IPS DF 4.7 (cell line): ENCODE data around the gene ZNF652.
"Not testable (repeated sequence)": the region's sequence is repeated elsewhere in the genome, so short reads cannot be mapped to it uniquely, and the experiment has no call there.

Experiments
- DNase-seq: peaks from one replicate; pipeline ENCODE4 v3.0.0-alpha.2; 2013; ENCODE audit warnings: low spot score; ENCODE audit errors: extremely low read depth

ZNF652 gene

DNA sequence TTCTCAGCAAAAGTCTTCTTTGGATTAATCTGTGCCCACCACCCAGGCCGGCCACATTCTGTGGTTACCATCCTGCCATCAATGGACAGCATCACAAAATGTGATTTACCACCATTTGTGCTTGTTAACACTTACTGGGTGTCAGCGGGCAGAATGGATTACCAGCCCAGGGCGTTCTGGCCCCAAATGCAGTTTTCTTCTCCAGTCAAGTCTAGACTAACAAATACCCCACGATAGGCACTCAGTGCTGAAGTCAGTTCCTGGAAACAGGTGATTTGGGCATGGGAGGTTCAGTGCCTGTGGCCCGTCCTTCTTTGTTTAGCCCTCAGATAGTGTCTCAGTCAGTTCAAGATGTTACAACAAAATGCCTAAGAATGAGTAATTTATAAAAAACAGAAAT, 92.7 kb downstream of the ZNF652 start:
- no peak for DNase-seq

DNA sequence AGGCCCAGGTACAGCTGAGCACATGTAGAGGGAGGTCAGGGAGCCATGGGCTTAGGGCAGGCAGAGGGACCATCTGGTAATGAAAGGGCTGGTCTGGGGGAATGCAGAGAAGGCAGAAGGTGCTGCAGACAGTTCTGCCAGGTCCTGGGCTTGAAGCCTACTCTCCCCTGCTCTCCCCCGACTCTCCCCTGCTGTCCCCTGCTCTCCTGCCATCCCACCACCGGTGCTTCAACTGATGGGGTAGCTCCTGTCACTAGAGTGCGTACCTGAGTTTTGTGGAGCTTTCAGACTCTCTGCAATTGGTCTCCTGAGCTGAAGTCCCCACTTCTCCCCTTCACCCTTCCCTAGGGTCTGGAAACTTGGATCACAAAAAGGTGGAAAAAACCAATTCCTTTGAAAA, 94.1 kb downstream of the ZNF652 start:
- DNase-seq = no peak

DNA sequence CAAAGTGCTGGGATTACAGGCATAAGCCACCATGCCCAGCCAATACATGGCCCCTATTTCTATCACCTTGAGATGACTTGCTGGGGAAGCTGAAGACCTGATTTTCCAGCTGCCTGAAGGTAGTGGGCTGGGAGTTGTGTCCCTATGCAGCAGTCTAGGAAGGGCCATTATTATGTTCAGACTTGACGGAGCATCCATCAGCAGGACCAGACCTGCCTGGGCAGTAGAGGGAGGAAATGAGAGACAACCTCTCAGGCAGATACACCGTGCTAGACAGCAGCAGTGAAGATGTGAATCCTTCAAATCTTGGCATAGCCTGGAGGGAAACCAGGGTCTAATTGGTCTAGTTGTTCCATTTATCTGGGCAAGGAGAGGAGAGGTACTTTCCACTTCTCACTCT, 95.8 kb downstream of the ZNF652 start:
- no peak for DNase-seq

DNA sequence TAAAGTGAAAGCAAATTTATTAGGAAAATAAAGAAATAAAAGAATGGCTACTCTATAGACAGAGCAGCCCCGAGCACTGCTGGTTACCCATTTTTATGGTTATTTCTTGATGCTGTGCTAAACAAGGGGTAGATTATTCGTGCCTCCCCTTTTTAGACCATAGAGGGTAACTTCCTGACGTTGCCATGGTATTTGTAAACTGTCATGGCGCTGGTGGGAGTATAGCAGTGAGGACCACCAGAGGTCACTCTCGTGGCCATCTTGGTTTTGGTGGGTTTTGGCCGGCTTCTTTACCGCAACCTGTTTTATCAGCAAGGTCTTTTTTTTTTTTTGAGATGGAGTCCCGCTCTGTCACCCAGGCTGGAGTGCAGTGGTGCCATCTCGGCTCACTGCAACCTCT, 100.5 kb downstream of the ZNF652 start:
- DNase-seq = not testable (repeated sequence)

DNA sequence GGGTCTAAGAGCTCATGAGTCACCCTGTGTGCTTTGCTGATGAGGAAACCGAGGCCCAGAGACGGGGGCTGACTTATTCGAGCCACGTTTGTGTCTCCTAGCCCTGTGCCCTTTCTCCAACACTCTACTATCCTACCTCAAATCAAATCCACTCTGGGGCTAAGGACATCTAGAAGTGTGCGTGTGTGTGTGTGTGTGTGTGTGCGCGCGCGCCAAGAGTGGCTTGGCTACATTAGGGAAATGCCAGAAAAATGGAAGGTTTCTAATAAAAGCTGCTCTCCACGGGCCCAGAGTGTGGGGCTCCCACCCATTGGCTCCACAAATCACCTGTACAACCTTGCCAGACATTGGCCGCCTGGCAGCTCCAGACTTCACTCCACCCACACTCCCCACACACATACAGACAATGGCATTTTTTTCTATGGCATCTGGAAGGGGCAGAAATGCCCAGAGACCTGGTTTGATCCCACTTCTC, 101.2 kb downstream of the ZNF652 start:
- DNase-seq = no peak

DNA sequence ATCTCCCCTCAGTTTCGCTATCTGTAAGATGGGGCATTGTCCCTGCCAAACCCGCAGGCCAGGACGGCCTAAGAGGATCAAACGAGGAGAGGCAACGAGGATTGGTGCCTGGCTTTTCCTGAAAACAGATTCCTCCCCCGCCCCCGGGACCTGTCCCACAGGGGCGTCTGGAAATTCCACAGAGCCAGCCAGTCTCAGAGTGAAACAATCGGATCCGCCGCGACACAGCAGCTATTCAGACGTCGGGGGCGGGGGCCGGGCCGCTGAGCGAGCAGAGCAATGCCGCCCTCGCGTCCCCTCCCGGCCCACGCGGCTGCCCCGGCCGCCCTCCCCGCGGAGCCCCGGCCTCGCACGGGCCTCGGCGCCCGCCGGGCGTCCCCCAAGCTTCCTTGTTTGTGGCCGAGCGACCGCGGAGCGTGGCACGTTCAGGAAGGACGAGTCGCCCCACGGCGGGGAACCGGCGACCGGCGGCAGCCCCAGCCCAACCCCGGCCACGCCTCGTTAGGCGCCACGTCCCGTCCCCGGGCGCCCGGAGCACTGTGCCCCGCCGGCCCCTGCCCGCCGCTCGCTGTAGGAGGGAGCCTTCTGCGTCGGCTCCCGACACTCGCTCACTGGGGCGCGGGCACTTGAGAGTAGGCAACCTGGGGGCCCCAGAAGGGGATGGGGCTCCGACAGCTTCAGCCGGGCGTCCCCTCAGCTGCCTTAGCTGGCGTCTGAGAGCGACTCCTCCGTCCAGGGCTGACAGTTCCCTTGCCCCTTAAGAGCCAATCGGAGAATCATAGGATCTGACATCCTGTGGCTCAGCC, 101.8 kb downstream of the ZNF652 start:
- no peak for DNase-seq

DNA sequence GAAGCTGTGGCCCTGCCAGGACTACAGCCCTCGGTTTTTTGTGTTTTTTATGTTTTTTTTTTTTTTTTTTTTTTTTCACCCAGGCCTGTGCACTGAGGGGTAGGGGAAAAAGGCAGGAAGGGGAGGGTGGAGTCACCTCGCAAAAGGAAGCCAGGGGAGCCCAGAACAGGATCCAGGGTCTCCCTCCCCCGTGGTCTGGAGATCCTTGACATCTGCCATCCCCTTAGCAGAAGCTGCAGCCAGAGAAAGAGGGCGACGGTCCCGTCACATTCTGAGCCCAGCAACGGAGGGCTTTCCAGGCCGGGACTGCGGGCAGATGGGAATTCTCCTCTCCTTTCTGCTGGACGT, 102.4 kb downstream of the ZNF652 start:
- no peak for DNase-seq

DNA sequence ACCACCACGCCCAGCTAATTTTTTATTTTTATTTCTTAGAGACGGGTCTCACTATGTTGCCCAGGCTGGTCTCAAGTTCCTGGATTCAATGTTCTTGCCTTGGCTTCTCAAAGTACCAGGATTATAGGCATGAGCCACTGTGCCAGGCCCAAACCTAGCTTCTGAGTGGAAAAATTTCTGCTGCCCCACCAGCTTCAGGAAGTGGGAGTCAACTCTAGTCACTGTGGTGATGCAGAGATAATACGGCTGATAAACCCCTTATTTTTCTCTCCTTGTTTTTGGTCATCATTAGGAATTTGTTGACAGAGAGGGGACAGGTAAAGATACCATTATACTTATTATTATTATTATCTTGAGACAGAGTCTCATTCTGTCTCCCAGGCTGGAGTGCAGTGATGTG, 103.7 kb downstream of the ZNF652 start:
- no peak for DNase-seq

DNA sequence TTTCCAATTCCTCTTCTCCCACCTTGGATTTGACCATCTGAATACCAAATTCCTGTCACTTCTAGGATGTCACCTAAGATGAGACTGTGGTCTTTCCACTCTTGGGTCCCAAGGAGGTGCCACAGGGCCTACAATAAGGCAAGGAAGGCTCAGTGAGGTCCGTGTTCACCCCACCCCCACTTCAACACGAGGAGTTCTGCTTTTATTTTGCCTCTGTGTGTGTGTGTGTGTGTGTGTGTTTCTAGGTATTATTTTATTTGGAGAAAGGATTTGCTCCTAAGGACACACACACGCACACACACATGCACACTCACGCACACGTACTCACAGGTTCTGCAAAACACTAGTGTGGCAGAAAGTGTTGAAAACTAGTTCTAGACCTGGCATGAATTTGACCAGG, 106.9 kb downstream of the ZNF652 start:
- no peak for DNase-seq

DNA sequence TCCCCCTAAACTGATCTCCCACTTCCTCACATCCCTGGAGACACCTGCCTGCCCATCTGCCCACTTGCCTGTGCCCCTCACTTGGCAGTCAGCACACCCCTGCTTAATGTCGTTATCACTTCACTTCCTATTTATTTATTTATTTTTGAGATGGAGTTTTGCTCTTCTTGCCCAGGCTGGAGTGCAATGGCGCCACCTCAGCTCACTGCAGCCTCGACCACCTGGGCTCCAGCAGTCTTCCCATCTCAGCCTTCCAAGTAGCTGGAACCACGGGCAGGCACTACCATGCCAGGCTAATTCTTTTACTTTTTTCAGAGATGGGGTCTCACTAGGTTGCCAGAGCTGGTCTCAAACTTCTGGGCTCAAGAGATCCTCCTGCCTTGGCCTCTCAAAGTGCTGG, 108.0 kb downstream of the ZNF652 start:
- DNase-seq = no peak

DNA sequence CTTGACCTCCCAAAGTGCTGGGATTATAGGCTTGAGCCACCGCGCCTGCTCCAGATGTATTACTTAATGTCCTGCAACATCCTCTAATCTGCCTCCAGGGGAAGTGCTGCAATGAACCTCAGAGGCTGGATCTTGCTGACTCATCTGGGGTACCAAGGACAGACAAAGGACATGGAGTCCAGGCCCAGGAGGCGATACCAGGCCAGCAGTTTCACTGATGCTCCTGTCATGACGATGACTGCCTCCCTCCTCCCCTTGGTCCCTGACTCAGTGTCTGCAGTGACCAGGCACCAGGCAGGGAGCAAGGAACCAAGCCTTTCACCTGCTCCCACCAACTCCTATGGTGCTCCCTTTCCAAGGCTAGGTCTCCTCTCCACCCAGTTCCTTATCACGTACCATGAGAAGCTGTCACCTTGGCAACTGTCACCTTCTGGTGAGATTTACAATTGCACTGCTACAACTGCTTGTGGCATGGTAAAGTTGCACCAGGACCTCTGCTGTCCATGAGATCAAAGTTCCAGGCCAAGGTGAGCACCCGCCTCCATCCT, 109.8 kb downstream of the ZNF652 start:
- DNase-seq = no peak

DNA sequence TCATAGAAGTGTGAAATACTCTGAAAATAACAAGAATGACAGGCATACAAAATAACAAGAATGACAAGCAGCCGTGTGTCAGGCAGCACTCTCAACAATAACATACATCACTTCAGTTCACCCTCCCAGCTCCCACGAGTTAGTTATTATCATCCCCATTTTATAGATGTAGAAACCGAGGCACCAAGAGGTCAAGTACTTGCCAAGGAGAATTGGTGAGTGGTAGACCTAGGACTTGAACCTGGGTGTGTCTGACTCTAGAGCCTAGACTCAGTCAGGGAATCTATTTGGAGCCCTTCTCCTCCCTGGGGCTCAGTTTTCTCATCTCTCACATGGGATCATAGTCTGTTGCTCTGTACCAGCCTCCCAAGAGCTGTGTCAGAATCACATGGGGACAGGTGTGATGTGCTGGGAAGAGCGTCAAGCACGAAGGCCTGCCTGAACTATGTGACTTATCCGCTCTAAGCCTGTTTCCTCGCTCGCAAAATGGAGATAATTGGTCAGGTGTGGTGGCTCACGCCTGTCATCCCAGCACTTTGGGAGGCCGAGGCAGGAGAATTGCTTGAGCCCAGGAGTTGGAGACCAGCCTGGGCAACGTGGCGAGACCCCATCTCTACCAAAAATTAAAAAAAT, 112.0 kb downstream of the ZNF652 start:
- DNase-seq = no peak

DNA sequence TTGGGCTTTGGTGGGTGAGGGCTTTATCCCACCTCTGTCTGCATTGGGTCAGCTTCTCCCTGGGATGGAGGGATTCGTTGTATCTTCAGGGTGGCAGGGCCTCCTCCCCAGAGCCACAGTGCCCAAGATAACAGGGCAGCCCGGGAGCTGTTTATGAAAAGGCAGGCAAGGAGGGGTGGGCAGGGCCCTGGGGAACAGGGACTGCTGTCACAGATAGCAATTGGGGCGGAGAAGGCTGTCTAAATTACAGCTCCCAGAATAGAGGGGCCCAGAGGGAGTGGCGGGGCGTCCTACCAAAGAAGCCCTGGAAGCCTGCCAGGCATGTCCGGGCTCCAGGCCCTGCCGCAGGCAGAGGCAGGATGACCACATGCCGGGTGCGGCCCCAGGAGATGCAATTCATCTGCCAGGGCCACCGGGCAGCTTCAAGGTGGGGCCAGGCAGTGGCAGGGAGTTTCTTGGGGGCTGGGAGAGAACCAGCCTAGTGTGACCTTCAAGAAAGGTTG, 112.7 kb downstream of the ZNF652 start:
- no peak for DNase-seq

DNA sequence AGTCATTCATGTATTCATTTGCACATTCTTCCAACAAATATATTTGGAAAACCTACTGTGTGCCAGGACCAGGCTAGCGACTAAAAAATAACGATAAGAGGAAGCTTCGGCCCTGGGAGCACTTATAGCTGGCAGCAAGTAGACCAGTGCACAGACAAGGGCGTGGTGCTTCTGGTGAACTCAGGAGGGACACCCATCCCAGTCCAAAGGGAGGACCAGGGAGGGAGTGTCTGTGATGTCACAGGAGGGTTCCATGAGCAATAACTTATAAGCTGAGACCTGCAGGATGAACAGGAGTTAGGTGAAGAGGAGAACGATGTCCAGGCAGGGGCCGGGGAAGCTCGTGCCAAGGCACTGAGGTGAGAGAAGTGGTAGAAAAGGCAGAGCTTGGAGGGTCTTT, 114.1 kb downstream of the ZNF652 start:
- DNase-seq = no peak

DNA sequence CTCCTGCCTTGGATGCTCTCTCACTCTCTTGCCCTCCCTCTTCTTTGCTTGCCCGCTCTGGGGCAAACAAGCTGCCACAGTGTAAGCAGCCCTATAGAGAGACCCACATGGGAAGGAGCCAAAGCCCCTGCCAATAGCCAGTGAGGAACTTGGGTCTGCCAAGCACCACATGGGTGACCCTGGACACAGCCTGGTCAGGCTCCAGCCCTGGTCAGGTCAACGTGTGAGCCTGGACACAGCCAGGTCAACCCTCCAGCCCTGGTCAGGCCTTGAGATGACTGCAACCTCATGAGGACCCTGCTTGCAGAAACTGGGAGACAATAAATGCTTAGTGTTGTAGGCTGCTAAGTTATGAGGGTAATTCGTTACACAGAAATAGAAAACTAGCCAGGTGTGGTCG, 117.2 kb downstream of the ZNF652 start:
- no peak for DNase-seq
